DOHH2 (cell line): ENCODE results near the gene DCAF4.
A peak's percentile ranks its signal among the peaks of the same experiment; 100 is the strongest.
"Not testable (repeated sequence)": the region's sequence is repeated elsewhere in the genome, so short reads cannot be mapped to it uniquely, and the experiment has no call there.

Source experiments
- H3F3A ChIP-seq: fragments of 200-600 bp; sonication (generic), shearing (Covaris generic); 2 replicates; pipeline ENCODE4 v1.6.0; 2016; ENCODE audit warnings: antibody characterized with exemption, mild to moderate bottlenecking; ENCODE audit not compliant: control insufficient read depth, insufficient read depth
- H3K27ac ChIP-seq: fragments of 200-600 bp; sonication (generic); 2 replicates; pipeline ENCODE4 v1.5.1; 2014; ENCODE audit warnings: low read depth, mild to moderate bottlenecking, low read length, moderate library complexity
- H3K27me3 ChIP-seq: fragments of 200-600 bp; sonication (generic); 2 replicates; pipeline ENCODE4 v1.6.1; 2014; ENCODE audit warnings: mild to moderate bottlenecking, low read length, mixed read lengths; ENCODE audit not compliant: control insufficient read depth
- H3K36me3 ChIP-seq: fragments of 200-600 bp; sonication (generic); 2 replicates; pipeline ENCODE4 v1.6.1; 2014; ENCODE audit warnings: mild to moderate bottlenecking, low read length, moderate library complexity, mixed read lengths; ENCODE audit not compliant: control insufficient read depth
- H3K4me1 ChIP-seq: fragments of 200-600 bp; sonication (generic); 2 replicates; pipeline ENCODE4 v1.6.1; 2014; ENCODE audit warnings: mild to moderate bottlenecking, low read length, mixed read lengths; ENCODE audit not compliant: control insufficient read depth
- H3K4me2 ChIP-seq: fragments of 200-600 bp; sonication (generic); 2 replicates; pipeline ENCODE4 v1.6.0; 2014; ENCODE audit warnings: mild to moderate bottlenecking, low read length, moderate library complexity
- H3K4me3 ChIP-seq: fragments of 200-600 bp; sonication (generic); 2 replicates; pipeline ENCODE4 v1.5.1; 2014; ENCODE audit warnings: mild to moderate bottlenecking, low read length, mixed read lengths
- H3K79me2 ChIP-seq: fragments of 200-600 bp; sonication (generic); 2 replicates; pipeline ENCODE4 v1.6.1; 2014; ENCODE audit warnings: mild to moderate bottlenecking, low read length, mixed read lengths; ENCODE audit not compliant: control insufficient read depth
- H3K9me2 ChIP-seq: fragments of 200-600 bp; sonication (generic); replicated peaks from 2 replicates; pipeline ENCODE4 v1.6.1; 2014; ENCODE audit warnings: mild to moderate bottlenecking, low read length, mixed read lengths; ENCODE audit not compliant: control insufficient read depth
- H3K9me3 ChIP-seq: fragments of 200-600 bp; sonication (generic); 2 replicates; pipeline ENCODE4 v1.6.1; 2014; ENCODE audit warnings: antibody characterized with exemption, low read length, mixed read lengths; ENCODE audit not compliant: control insufficient read depth, insufficient read depth
- H4K20me1 ChIP-seq: fragments of 200-600 bp; sonication (generic); 2 replicates; pipeline ENCODE4 v1.6.0; 2014; ENCODE audit warnings: low read depth, mild to moderate bottlenecking, antibody characterized with exemption, low read length, moderate library complexity; ENCODE audit not compliant: control insufficient read depth, insufficient read depth
- EZH2phosphoT487 ChIP-seq: fragments of 200-600 bp; sonication (generic); IDR thresholded peaks from 2 replicates; pipeline ENCODE4 v1.6.1; 2017; ENCODE audit warnings: borderline replicate concordance, mild to moderate bottlenecking, antibody characterized with exemption, low read length, moderate library complexity, mixed read lengths
- TF ChIP-seq, protein P1 (sequence below): fragments of 200-600 bp; sonication (generic); IDR thresholded peaks from one replicate; pipeline ENCODE4 v1.5.1; 2014; ENCODE audit warnings: antibody characterized with exemption, mild to moderate bottlenecking, low read depth, low read length; ENCODE audit not compliant: poor library complexity, severe bottlenecking

DCAF4 gene

DNA sequence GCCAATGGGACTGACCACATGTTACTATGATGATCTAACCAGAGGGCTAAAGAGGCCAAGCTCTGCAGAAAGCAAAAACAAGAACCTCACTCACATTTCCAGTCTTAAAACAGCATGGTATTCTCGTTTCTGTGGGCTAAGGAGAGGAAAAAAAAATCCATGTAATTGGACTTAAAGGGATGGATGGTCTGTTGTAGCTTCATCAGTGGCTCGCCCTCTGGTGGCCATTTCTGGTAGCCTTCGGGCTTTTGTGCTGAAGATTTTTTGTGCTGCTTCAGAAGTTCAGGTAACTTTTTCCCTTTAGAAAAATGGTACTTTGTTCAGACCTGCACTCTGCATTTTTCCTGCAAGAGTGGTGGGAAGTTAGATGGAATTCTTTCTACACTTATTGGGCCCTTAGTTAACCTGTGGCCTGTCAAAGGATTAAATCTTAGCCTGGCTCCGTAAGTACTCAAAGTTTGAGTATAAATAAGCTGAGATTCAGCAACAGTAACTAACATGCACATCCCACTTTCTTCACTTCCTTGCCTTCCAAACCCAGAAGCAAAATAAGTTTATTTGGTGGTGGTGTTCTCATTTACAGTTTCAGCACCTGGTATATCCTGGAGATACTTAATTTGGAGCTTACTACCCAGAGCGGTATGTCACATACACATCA is 22.3 kb downstream of the DCAF4 start:
- TF ChIP-seq, protein P1, sequence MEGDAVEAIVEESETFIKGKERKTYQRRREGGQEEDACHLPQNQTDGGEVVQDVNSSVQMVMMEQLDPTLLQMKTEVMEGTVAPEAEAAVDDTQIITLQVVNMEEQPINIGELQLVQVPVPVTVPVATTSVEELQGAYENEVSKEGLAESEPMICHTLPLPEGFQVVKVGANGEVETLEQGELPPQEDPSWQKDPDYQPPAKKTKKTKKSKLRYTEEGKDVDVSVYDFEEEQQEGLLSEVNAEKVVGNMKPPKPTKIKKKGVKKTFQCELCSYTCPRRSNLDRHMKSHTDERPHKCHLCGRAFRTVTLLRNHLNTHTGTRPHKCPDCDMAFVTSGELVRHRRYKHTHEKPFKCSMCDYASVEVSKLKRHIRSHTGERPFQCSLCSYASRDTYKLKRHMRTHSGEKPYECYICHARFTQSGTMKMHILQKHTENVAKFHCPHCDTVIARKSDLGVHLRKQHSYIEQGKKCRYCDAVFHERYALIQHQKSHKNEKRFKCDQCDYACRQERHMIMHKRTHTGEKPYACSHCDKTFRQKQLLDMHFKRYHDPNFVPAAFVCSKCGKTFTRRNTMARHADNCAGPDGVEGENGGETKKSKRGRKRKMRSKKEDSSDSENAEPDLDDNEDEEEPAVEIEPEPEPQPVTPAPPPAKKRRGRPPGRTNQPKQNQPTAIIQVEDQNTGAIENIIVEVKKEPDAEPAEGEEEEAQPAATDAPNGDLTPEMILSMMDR = peak; percentile 93
- no peak for TF ChIP-seq EZH2phosphoT487
- Histone ChIP-seq H4K20me1 (no peaks in the 10 kb centered on the region), H3K4me1 (no peaks in the 10 kb centered on the region), H3K27ac (no peak overlapping the region), H3K36me3 (peaks cover 42% of the 10 kb centered on the region), H3K27me3 (no peaks in the 10 kb centered on the region), H3F3A (no peaks in the 10 kb centered on the region), H3K79me2 (no peaks in the 10 kb centered on the region), H3K9me3 (no peaks in the 10 kb centered on the region), H3K4me3 (no peak overlapping the region), H3K9me2 (no peaks in the 10 kb centered on the region), H3K4me2 (no peak overlapping the region)

DNA sequence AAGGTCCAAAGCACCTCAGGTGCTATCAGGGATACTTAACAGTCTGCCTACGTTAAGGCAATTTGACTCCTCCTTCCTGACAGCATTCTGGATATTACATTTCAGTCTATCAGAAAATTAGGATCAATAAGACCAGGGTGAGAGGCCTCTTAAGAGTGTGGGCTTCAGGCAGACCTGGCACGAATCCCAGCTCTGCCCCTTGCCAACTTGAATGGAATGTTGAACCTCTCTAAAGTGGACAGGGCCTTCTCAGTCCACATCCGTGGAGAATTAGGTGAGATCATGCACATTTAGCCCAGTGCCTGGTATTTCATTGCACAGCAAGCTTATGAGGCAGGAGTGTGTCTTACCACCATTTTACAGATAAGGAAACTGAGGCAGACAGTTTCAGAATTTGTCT is 25.9 kb downstream of the DCAF4 start:
- Histone ChIP-seq H4K20me1 (no peaks in the 10 kb centered on the region), H3K27me3 (no peaks in the 10 kb centered on the region), H3K4me2 (no peak overlapping the region), H3K9me2 (no peaks in the 10 kb centered on the region), H3K9me3 (no peaks in the 10 kb centered on the region), H3K36me3 (peaks cover 31% of the 10 kb centered on the region), H3K79me2 (no peaks in the 10 kb centered on the region), H3K4me1 (no peaks in the 10 kb centered on the region), H3K4me3 (no peak overlapping the region), H3K27ac (no peak overlapping the region), H3F3A (no peaks in the 10 kb centered on the region)
- TF ChIP-seq, protein P1 = no peak
- no peak for TF ChIP-seq EZH2phosphoT487

DNA sequence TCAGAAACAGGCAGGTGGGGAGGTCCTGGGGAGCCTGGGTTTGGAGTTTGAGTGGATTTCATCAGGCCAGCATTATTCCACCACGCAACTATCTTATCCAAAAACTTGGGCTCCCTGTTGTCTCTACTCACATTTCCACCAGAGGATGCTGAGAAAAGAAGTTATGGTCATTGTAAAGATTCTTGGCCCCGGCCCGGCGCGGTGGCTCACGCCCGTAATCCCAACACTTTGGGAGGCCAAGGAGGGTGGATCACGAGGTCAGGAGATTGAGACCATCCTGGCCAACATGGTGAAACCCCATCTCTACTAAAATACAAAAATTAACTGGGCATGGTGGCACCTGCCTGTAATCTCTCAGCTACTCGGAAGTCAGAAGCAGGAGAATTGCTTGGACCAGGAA is 30.5 kb downstream of the DCAF4 start:
- peaks cover 38% of the 10 kb centered on the region for H3K36me3 ChIP-seq
- not testable (repeated sequence) for H3K9me3 ChIP-seq, H4K20me1 ChIP-seq, H3K27me3 ChIP-seq, H3K4me2 ChIP-seq, H3K79me2 ChIP-seq, H3K27ac ChIP-seq, H3K4me1 ChIP-seq, H3F3A ChIP-seq, H3K4me3 ChIP-seq, H3K9me2 ChIP-seq

DNA sequence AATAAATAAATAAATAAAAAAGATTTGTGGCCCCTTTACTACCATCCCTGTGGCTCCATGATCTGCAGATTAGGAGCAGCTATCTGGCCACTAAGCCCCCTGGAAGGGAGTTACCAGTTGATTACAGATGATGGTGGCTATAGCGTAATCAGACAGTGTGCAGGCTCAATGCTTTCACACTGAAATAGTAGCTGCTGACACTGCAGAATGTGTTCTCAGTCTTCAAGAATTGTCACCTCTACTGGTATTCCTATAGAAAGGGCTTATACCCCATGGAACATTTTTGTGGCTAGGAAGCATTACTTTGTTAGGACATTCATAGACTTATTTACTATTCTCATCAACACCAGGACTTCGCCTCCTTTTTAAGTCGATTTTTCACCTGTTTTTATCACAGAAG is 30.9 kb downstream of the DCAF4 start:
- H4K20me1 ChIP-seq = no peaks in the 10 kb centered on the region
- no peaks in the 10 kb centered on the region for H3K9me3 ChIP-seq
- H3F3A ChIP-seq = no peaks in the 10 kb centered on the region
- no peak for TF ChIP-seq EZH2phosphoT487
- TF ChIP-seq, protein P1 = no peak
- H3K4me1 ChIP-seq = no peaks in the 10 kb centered on the region
- H3K27me3 ChIP-seq = no peaks in the 10 kb centered on the region
- peaks cover 37% of the 10 kb centered on the region for H3K36me3 ChIP-seq
- no peaks in the 10 kb centered on the region for H3K79me2 ChIP-seq
- H3K27ac ChIP-seq = no peak overlapping the region
- no peak overlapping the region for H3K4me3 ChIP-seq
- H3K4me2 ChIP-seq = no peak overlapping the region
- H3K9me2 ChIP-seq = no peaks in the 10 kb centered on the region
